K562 (cell line): ENCODE data around the gene NSMCE1. TPM values are rescaled to one million over a fixed set of nuclear protein-coding genes. Genes with fewer than 3 reads are reported as not detected.

Source experiments
- ARID4B ChIP-seq: sonication (generic); formaldehyde crosslinking; IDR thresholded peaks from 2 replicates; pipeline ENCODE4 v1.8.0; 2022; ENCODE audit warnings: mild to moderate bottlenecking, missing genetic modification reagents
- BHLHE40 ChIP-seq: IDR thresholded peaks from 2 replicates; pipeline ENCODE4 v1.6.1; 2011; ENCODE audit warnings: low read length, improper control_type of control experiment
- CBX5 ChIP-seq: IDR thresholded peaks from 2 replicates; pipeline ENCODE4 v1.6.1; 2014; ENCODE audit warnings: low read depth, borderline replicate concordance
- CHD2 ChIP-seq: IDR thresholded peaks from 2 replicates; pipeline ENCODE4 v1.6.1; 2011; ENCODE audit warnings: low read depth, low read length
- IRF9 ChIP-seq: fragments of 450-650 bp; IDR thresholded peaks from 2 replicates; pipeline ENCODE4 v1.6.1; 2016; ENCODE audit warnings: missing biosample characterization, missing genetic modification characterization
- MAFK ChIP-seq: IDR thresholded peaks from 2 replicates; pipeline ENCODE4 v1.6.1; 2011; ENCODE audit warnings: low read length, improper control_type of control experiment
- MYBL2 ChIP-seq, 2 experiments: fragments of 450-650 bp in 1 of 2; sonication (generic) in 1 of 2; formaldehyde crosslinking in 1 of 2; IDR thresholded peaks; 2 replicates each; pipeline versions ENCODE4 v1.6.1 to v1.8.1; 2017 to 2022; ENCODE audit warnings: borderline replicate concordance in 1 of 2, inconsistent platforms in 1 of 2, low read depth in 1 of 2, mild to moderate bottlenecking in 1 of 2, missing genetic modification reagents in 1 of 2, moderate library complexity in 1 of 2
- POLR2AphosphoS5 ChIP-seq: IDR thresholded peaks from 2 replicates; pipeline ENCODE4 v1.6.1; 2011; ENCODE audit warnings: mild to moderate bottlenecking, low read depth, low read length, moderate library complexity; ENCODE audit not compliant: control insufficient read depth, insufficient read depth
- PRMT5 ChIP-seq: sonication (generic); formaldehyde crosslinking; IDR thresholded peaks from 2 replicates; pipeline ENCODE4 v1.5.0; 2020; ENCODE audit warnings: missing genetic modification reagents
- STAT5A ChIP-seq: IDR thresholded peaks from 2 replicates; pipeline ENCODE4 v1.6.1; 2012; ENCODE audit warnings: low read length, inconsistent platforms, borderline replicate concordance
- ZFP1 ChIP-seq: fragments of 450-650 bp; formaldehyde crosslinking; IDR thresholded peaks from 2 replicates; pipeline ENCODE4 v1.4.0; 2020; ENCODE audit warnings: mild to moderate bottlenecking, mixed read lengths
- ZFP30 ChIP-seq: fragments of 250-450 bp; sonication (Bioruptor Pico); IDR thresholded peaks from 2 replicates; pipeline ENCODE4 v1.8.0; 2022; ENCODE audit warnings: moderate library complexity, mild to moderate bottlenecking, inconsistent platforms, borderline replicate concordance
- ZNF408 ChIP-seq: fragments of 250-450 bp; sonication (Bioruptor Pico); IDR thresholded peaks from 2 replicates; pipeline ENCODE4 v1.4.0; 2020; ENCODE audit warnings: low read depth, mild to moderate bottlenecking, moderate library complexity
- ZNF431 ChIP-seq: sonication (generic); formaldehyde crosslinking; IDR thresholded peaks from 2 replicates; pipeline ENCODE4 v1.8.0; 2022; ENCODE audit warnings: mild to moderate bottlenecking, missing genetic modification reagents
- polyA plus RNA-seq, 8 experiments: library from polyadenylated mRNA; depleted of rRNA in 4 of 8; stranded (reverse) in 5 of 8; unstranded in 3 of 8; fragments of >200 nt; fragmentation: Nextera tagmentation in 2 of 8; fragmentation: Illumina TruSeq in 1 of 8; extraction: Ambion mirVana in 2 of 8; extraction: Trizol in 1 of 8; gene quantifications; 2 replicates each; pipeline versions ENCODE4 v1.2.1 to v1.2.3, GENCODE V29; 2011 to 2014; ENCODE audit warnings: inconsistent platforms in 1 of 8, missing spikeins in 1 of 8
- total RNA-seq, 7 experiments: library from RNA; depleted of rRNA in 6 of 7; stranded (reverse); fragments of >200 nt in 6 of 7; fragmentation: Illumina TruSeq in 2 of 7; extraction: Trizol in 2 of 7; gene quantifications; 2 replicates each; pipeline versions ENCODE4 v1.2.1 to v1.2.3, GENCODE V29; 2011 to 2021; ENCODE audit warnings: low replicate concordance in 1 of 7
- TF ChIP-seq, protein P1 (sequence below), 2 experiments: fragments of 450-650 bp; IDR thresholded peaks; 2 replicates each; pipeline ENCODE4 v1.6.1; 2018; ENCODE audit warnings: mild to moderate bottlenecking in 2 of 2, low read depth in 1 of 2; ENCODE audit not compliant: partially characterized antibody in 2 of 2

Gene NSMCE1
- total and polyA plus RNA-seq, 9 of the 15 experiments (the other 6 are each of a cell fraction or from before 2014, with no cell fraction given) = 52.1 to 163 (median 61.5) TPM

GRCh38 chr16:27228621-27229501, 39.7 kb downstream of the NSMCE1 start (continued):
- TF ChIP-seq, protein P1, sequence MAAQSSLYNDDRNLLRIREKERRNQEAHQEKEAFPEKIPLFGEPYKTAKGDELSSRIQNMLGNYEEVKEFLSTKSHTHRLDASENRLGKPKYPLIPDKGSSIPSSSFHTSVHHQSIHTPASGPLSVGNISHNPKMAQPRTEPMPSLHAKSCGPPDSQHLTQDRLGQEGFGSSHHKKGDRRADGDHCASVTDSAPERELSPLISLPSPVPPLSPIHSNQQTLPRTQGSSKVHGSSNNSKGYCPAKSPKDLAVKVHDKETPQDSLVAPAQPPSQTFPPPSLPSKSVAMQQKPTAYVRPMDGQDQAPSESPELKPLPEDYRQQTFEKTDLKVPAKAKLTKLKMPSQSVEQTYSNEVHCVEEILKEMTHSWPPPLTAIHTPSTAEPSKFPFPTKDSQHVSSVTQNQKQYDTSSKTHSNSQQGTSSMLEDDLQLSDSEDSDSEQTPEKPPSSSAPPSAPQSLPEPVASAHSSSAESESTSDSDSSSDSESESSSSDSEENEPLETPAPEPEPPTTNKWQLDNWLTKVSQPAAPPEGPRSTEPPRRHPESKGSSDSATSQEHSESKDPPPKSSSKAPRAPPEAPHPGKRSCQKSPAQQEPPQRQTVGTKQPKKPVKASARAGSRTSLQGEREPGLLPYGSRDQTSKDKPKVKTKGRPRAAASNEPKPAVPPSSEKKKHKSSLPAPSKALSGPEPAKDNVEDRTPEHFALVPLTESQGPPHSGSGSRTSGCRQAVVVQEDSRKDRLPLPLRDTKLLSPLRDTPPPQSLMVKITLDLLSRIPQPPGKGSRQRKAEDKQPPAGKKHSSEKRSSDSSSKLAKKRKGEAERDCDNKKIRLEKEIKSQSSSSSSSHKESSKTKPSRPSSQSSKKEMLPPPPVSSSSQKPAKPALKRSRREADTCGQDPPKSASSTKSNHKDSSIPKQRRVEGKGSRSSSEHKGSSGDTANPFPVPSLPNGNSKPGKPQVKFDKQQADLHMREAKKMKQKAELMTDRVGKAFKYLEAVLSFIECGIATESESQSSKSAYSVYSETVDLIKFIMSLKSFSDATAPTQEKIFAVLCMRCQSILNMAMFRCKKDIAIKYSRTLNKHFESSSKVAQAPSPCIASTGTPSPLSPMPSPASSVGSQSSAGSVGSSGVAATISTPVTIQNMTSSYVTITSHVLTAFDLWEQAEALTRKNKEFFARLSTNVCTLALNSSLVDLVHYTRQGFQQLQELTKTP (IDR thresholded peaks at IDR 0.05; ENCODE audit: low read depth in 1 of 2, partially characterized antibody in 2 of 2) = no peak
- TF ChIP-seq ZNF408 (CRISPR knock-in tag) = no peak
- TF ChIP-seq POLR2AphosphoS5 = no peak
- TF ChIP-seq ZNF431 = no peak
- TF ChIP-seq ZFP30 (CRISPR knock-in tag) = no peak
- TF ChIP-seq MAFK = no peak
- TF ChIP-seq MYBL2 (IDR thresholded peaks at IDR 0.05; ENCODE audit: low read depth) = no peak
- no peak for TF ChIP-seq MYBL2 (CRISPR knock-in tag; IDR thresholded peaks at IDR 0.05; ENCODE audit: borderline replicate concordance)
- no peak for TF ChIP-seq ZFP1 (CRISPR knock-in tag)
- no peak for TF ChIP-seq CBX5
- no peak for TF ChIP-seq PRMT5 (CRISPR knock-in tag)
- no peak for TF ChIP-seq CHD2
- TF ChIP-seq STAT5A = no peak
- TF ChIP-seq BHLHE40 = peak; percentile 58
- TF ChIP-seq IRF9 (tag) = no peak
- TF ChIP-seq ARID4B (CRISPR knock-in tag) = peak; percentile 75; the same call in 1 of the 2 replicates
